Amniotic epithelial cell (primary cell): Measurements from ENCODE around the gene ZNF678.
"Not testable (repeated sequence)": the region's sequence is repeated elsewhere in the genome, so short reads cannot be mapped to it uniquely, and the experiment has no call there.

ENCODE experiments used
- DNase-seq: peaks from one replicate; pipeline ENCODE4 v3.0.0-alpha.2; 2010; ENCODE audit warnings: low read depth

Gene ZNF678

GRCh38 chr1:227604446-227604845 lies 41.1 kb downstream of the ZNF678 start:
- DNase-seq = peak; percentile 20

GRCh38 chr1:227606271-227606670 lies 42.9 kb downstream of the ZNF678 start:
- DNase-seq = peak; percentile 62

GRCh38 chr1:227607336-227607898 lies 44.1 kb downstream of the ZNF678 start:
- no peak for DNase-seq

GRCh38 chr1:227612658-227613057 lies 49.3 kb downstream of the ZNF678 start:
- DNase-seq = no peak

GRCh38 chr1:227613526-227613925 lies 50.2 kb downstream of the ZNF678 start:
- no peak for DNase-seq

- no peak for DNase-seq
Observed at GRCh38 chr1:227621211-227621610, 57.9 kb downstream of the ZNF678 start.

GRCh38 chr1:227622739-227623475 lies 59.6 kb downstream of the ZNF678 start:
- no peak for DNase-seq

- no peak for DNase-seq
Observed at GRCh38 chr1:227632325-227632724, 69.0 kb downstream of the ZNF678 start.

- DNase-seq = no peak
Observed at GRCh38 chr1:227635596-227635995, 72.2 kb downstream of the ZNF678 start.

- peak; percentile 3 for DNase-seq
Observed at GRCh38 chr1:227654431-227654830, 91.1 kb downstream of the ZNF678 start.

- peak; percentile 3 for DNase-seq
Observed at GRCh38 chr1:227654858-227655752, 91.7 kb downstream of the ZNF678 start.

- DNase-seq = no peak
Observed at GRCh38 chr1:227661495-227661894, 98.1 kb downstream of the ZNF678 start.

GRCh38 chr1:227662933-227663332 lies 99.6 kb downstream of the ZNF678 start:
- no peak for DNase-seq

- no peak for DNase-seq
Observed at GRCh38 chr1:227666286-227666685, 102.9 kb downstream of the ZNF678 start.

GRCh38 chr1:227673441-227673840 lies 110.1 kb downstream of the ZNF678 start:
- no peak for DNase-seq

- DNase-seq = no peak
Observed at GRCh38 chr1:227685807-227686206, 122.5 kb downstream of the ZNF678 start.

GRCh38 chr1:227697321-227697864 lies 134.0 kb downstream of the ZNF678 start:
- DNase-seq = no peak

- not testable (repeated sequence) for DNase-seq
Observed at GRCh38 chr1:227701631-227702030, 138.3 kb downstream of the ZNF678 start.

- no peak for DNase-seq
Observed at GRCh38 chr1:227707846-227708245, 144.5 kb downstream of the ZNF678 start.

- DNase-seq = no peak
Observed at GRCh38 chr1:227709451-227709850, 146.1 kb downstream of the ZNF678 start.

GRCh38 chr1:227710474-227710873 lies 147.1 kb downstream of the ZNF678 start:
- not testable (repeated sequence) for DNase-seq

GRCh38 chr1:227712648-227713047 lies 149.3 kb downstream of the ZNF678 start:
- no peak for DNase-seq

- DNase-seq = no peak
Observed at GRCh38 chr1:227718932-227719331, 155.6 kb downstream of the ZNF678 start.
